Measurements from ENCODE around the gene CNPY1. TPM values are rescaled to one million over a fixed set of nuclear protein-coding genes. Genes with fewer than 3 reads are reported as not detected.

The CNPY1 gene
- polyA plus RNA-seq, 1 of the 3 experiments (the other 2 are of a cell fraction) = not detected

- Histone ChIP-seq H3K9me2 (no peaks in the 10 kb centered on the region), H2AFZ (ENCODE audit: low read depth) (no peak overlapping the region), H3K79me2 (ENCODE audit: insufficient read depth) (no peaks in the 10 kb centered on the region), H3K9ac (no peak overlapping the region), H3K4me2 (peak overlapping the region; percentile 55; the same call in 1 of the 2 replicates), H3K9me3 (no peaks in the 10 kb centered on the region), H3K4me3 (ENCODE audit: low read depth in 2 of 2, low read length in 1 of 2) (peak overlapping the region in 1 of 2 experiments; percentile 10; a peak in 1 of 4 replicates), H3F3A (replicated peaks; ENCODE audit: insufficient read depth) (peaks cover 9% of the 10 kb centered on the region), H3K4me1 (ENCODE audit: control insufficient read depth in 1 of 2, insufficient read depth in 2 of 2, low read depth in 1 of 2, low read length in 1 of 2) (no peaks in the 10 kb centered on the region), H3K27ac (ENCODE audit: low read depth in 2 of 2, low read length in 1 of 2) (no peak overlapping the region), H3K27me3 (ENCODE audit: insufficient read depth) (peaks cover 100% of the 10 kb centered on the region), H3K36me3 (replicated peaks in 1 of 2; ENCODE audit: control insufficient read depth in 1 of 2, insufficient read depth in 2 of 2, low read length in 1 of 2) (no peaks in the 10 kb centered on the region), H4K20me1 (ENCODE audit: insufficient read depth) (peaks cover 4% of the 10 kb centered on the region)
- POLR2A ChIA-PET = no interaction called here
- TF ChIP-seq REST (IDR thresholded peaks at IDR 0.05; ENCODE audit: low read depth, low read length) (no peak), CTCF (IDR thresholded peaks at IDR 0.05) (peak; percentile 29), EZH2phosphoT487 (IDR thresholded peaks at IDR 0.05; ENCODE audit: borderline replicate concordance, low read depth) (peak; percentile 93)
- DNase-seq = peak; percentile 87
- CTCF ChIA-PET = interaction anchor here (0.8 to 2.1 kb wide), 7 partner anchors 14 to 540 kb away, joined by 3 to 6 read pairs (median 3); no protein-coding TSS in a partner anchor
- WGBS (ENCODE audit: low lambda C conversion rate) = 21% methylated on average over 33 of the region's 78 CpGs
Measured at GRCh38 chr7:155466814-155467733, 79.3 kb downstream of the CNPY1 start.

GRCh38 chr7:155466142-155466813 lies 80.1 kb downstream of the CNPY1 start:
- H3K4me3 ChIP-seq (ENCODE audit: low read depth in 2 of 2, low read length in 1 of 2) = no peak overlapping the region; a peak in 1 of 4 replicates
- WGBS (ENCODE audit: low lambda C conversion rate) = 27% methylated on average over 28 of the region's 42 CpGs
- POLR2A ChIA-PET = no interaction called here
- no peaks in the 10 kb centered on the region for H3K36me3 ChIP-seq (replicated peaks in 1 of 2; ENCODE audit: control insufficient read depth in 1 of 2, insufficient read depth in 2 of 2, low read length in 1 of 2)
- CTCF ChIA-PET = interaction anchor here (0.6 to 2.1 kb wide), 8 partner anchors 10 to 809 kb away, joined by 3 to 6 read pairs (median 3); no protein-coding TSS in a partner anchor
- TF ChIP-seq GATA2 (CRISPR knock-in tag; IDR thresholded peaks at IDR 0.05) = no peak
- no peak for TF ChIP-seq USF2 (IDR thresholded peaks at IDR 0.05; ENCODE audit: borderline replicate concordance, low read depth, low read length)
- TF ChIP-seq MXI1 (IDR thresholded peaks at IDR 0.05; ENCODE audit: low read depth, low read length) = no peak
- no peak for TF ChIP-seq GABPA (IDR thresholded peaks at IDR 0.05; ENCODE audit: low read depth)
- no peak for TF ChIP-seq YY1 (IDR thresholded peaks at IDR 0.05; ENCODE audit: low read depth)
- TF ChIP-seq MEF2A (IDR thresholded peaks at IDR 0.05; ENCODE audit: borderline replicate concordance, low read depth) = no peak
- no peaks in the 10 kb centered on the region for H3K9me2 ChIP-seq
- no peaks in the 10 kb centered on the region for H3K4me1 ChIP-seq (ENCODE audit: control insufficient read depth in 1 of 2, insufficient read depth in 2 of 2, low read depth in 1 of 2, low read length in 1 of 2)
- peaks cover 8% of the 10 kb centered on the region for H4K20me1 ChIP-seq (ENCODE audit: insufficient read depth)
- H3K27ac ChIP-seq (ENCODE audit: low read depth in 2 of 2, low read length in 1 of 2) = no peak overlapping the region
- peak overlapping the region; percentile 55; the same call in 1 of the 2 replicates for H3K4me2 ChIP-seq
- peaks cover 100% of the 10 kb centered on the region for H3K27me3 ChIP-seq (ENCODE audit: insufficient read depth)
- DNase-seq = peak; percentile 55
- peaks cover 9% of the 10 kb centered on the region for H3F3A ChIP-seq (replicated peaks; ENCODE audit: insufficient read depth)
- H2AFZ ChIP-seq (ENCODE audit: low read depth) = no peak overlapping the region
- H3K79me2 ChIP-seq (ENCODE audit: insufficient read depth) = no peaks in the 10 kb centered on the region
- no peak overlapping the region for H3K9ac ChIP-seq
- no peaks in the 10 kb centered on the region for H3K9me3 ChIP-seq

Data from SK-N-SH (cell line).